Vagina (tissue), 2 donors: Measurements from ENCODE around the gene FANK1. TPM values are rescaled to one million over a fixed set of nuclear protein-coding genes. Genes with fewer than 3 reads are reported as not detected.
"Not testable (repeated sequence)": the region's sequence is repeated elsewhere in the genome, so short reads cannot be mapped to it uniquely, and the experiment has no call there.

Experiments
- DNase-seq, 2 donors: peaks; one replicate each; pipeline ENCODE4 v3.0.0-alpha.2; 2017; ENCODE audit errors: extremely low spot score in 2 of 2
- H3K27ac ChIP-seq: fragments of 200-600 bp; sonication (generic); one replicate; pipeline ENCODE4 v1.5.1; 2019
- H3K27me3 ChIP-seq: fragments of 200-600 bp; sonication (generic); one replicate; pipeline ENCODE4 v1.5.1; 2019
- H3K36me3 ChIP-seq, 2 donors: fragments of 200-600 bp; sonication (generic); one replicate each; pipeline ENCODE4 v1.5.1; 2017 to 2019
- H3K4me1 ChIP-seq: fragments of 200-600 bp; sonication (generic); one replicate; pipeline ENCODE4 v1.5.1; 2019
- H3K4me3 ChIP-seq, 2 donors: fragments of 200-600 bp; sonication (generic); 1 replicate in 1 of 2; 2 replicates in 1 of 2; pipeline ENCODE4 v1.5.1; 2016 to 2019
- H3K9me3 ChIP-seq: fragments of 200-600 bp; sonication (generic); one replicate; pipeline ENCODE4 v1.5.1; 2019
- POLR2A ChIP-seq, 2 donors: fragments of 450-650 bp; IDR thresholded peaks; one replicate each; pipeline ENCODE4 v1.6.1; 2017; ENCODE audit warnings: antibody characterized with exemption in 2 of 2, mild to moderate bottlenecking in 2 of 2, moderate library complexity in 2 of 2
- POLR2AphosphoS5 ChIP-seq, 2 donors: sonication (generic); formaldehyde crosslinking; IDR thresholded peaks; one replicate each; pipeline ENCODE4 v1.9.0; 2017; ENCODE audit warnings: antibody characterized with exemption in 2 of 2, mild to moderate bottlenecking in 2 of 2, low read depth in 1 of 2; ENCODE audit not compliant: insufficient read depth in 1 of 2
- intact Hi-C: fragments of 100-400 bp; cut with DNase I; formaldehyde crosslinking; loops from one replicate; pipeline ENCODE4 v1.15.1; 2023
- total RNA-seq: library from RNA; depleted of rRNA; stranded (reverse); fragments of >200 nt; gene quantifications from one replicate; pipeline ENCODE4 v1.2.3, GENCODE V29; 2016
- TF ChIP-seq, protein P1 (sequence below), 3 experiments: fragments of 450-650 bp in 2 of 3; fragments of 200-600 bp in 1 of 3; sonication (generic) in 1 of 3; IDR thresholded peaks; one replicate each; pipeline ENCODE4 v1.5.1; 2017 to 2019; ENCODE audit warnings: antibody characterized with exemption in 3 of 3, mild to moderate bottlenecking in 2 of 3, moderate library complexity in 2 of 3

FANK1 gene
- total RNA-seq, 1 donor from 2014 or later, result 6.6 TPM

GRCh38 chr10:126042354-126042753 is 146.0 kb downstream of the FANK1 start:
- Histone ChIP-seq H3K27me3 (no peaks in the 10 kb centered on the region), H3K9me3 (no peaks in the 10 kb centered on the region), H3K36me3 (no peaks in the 10 kb centered on the region), H3K4me1 (no peaks in the 10 kb centered on the region), H3K27ac (no peak overlapping the region), H3K4me3 (no peak overlapping the region)
- no peak for DNase-seq
- TF ChIP-seq POLR2AphosphoS5 (IDR thresholded peaks at IDR 0.05; ENCODE audit: insufficient read depth in 1 of 2, low read depth in 1 of 2), result no peak
- no peak for TF ChIP-seq POLR2A (IDR thresholded peaks at IDR 0.05)
- TF ChIP-seq, protein P1, sequence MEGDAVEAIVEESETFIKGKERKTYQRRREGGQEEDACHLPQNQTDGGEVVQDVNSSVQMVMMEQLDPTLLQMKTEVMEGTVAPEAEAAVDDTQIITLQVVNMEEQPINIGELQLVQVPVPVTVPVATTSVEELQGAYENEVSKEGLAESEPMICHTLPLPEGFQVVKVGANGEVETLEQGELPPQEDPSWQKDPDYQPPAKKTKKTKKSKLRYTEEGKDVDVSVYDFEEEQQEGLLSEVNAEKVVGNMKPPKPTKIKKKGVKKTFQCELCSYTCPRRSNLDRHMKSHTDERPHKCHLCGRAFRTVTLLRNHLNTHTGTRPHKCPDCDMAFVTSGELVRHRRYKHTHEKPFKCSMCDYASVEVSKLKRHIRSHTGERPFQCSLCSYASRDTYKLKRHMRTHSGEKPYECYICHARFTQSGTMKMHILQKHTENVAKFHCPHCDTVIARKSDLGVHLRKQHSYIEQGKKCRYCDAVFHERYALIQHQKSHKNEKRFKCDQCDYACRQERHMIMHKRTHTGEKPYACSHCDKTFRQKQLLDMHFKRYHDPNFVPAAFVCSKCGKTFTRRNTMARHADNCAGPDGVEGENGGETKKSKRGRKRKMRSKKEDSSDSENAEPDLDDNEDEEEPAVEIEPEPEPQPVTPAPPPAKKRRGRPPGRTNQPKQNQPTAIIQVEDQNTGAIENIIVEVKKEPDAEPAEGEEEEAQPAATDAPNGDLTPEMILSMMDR (IDR thresholded peaks at IDR 0.05), result no peak
- intact Hi-C loops, result no loop called here

DNA sequence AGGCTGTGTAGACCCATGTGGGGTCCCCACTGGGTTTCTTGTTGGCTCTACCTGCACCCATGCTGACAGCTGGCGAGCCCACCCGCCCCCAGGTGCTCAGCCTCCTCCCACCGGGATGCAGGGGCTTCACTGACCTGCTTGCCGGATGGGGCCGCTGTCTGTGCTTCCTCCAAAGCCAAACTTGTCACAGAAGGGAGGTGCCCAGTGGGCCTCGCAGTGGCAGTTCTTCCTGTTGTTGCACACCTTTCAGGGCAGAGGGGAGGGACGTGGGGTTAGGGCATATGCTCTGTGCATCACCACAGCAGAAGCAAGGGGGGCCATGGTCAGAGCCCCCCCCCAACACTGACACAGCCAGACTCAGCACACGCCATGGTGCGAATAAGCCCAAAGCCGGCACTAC is 146.5 kb downstream of the FANK1 start:
- no peaks in the 10 kb centered on the region for H3K9me3 ChIP-seq
- no peak for DNase-seq
- TF ChIP-seq POLR2A (IDR thresholded peaks at IDR 0.05) (no peak), POLR2AphosphoS5 (IDR thresholded peaks at IDR 0.05; ENCODE audit: insufficient read depth in 1 of 2, low read depth in 1 of 2) (no peak)
- TF ChIP-seq, protein P1 (IDR thresholded peaks at IDR 0.05), result no peak
- no peaks in the 10 kb centered on the region for H3K36me3 ChIP-seq
- H3K4me1 ChIP-seq, result no peaks in the 10 kb centered on the region
- no peak overlapping the region for H3K4me3 ChIP-seq
- no peaks in the 10 kb centered on the region for H3K27me3 ChIP-seq
- H3K27ac ChIP-seq, result no peak overlapping the region
- intact Hi-C loops, result no loop called here

DNA sequence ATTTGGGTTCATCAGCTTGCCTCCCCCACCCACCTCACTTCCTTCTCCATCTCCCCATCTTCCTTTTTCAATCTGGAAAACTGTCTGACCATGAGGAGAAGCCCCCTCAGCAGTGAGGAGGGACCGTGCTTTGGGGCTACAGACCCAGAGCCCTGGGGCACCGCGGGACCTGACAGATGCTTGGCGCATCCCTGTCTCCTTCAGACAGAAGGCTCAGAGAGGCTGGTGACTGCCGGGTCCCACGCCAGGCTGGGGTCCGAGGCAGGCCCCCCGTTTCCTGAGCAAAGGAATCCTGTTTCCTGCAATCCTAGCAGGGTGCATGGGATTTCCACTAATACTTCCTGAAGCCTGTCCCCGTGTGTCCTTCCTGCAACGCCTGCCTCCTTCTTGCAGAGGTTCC is 147.0 kb downstream of the FANK1 start:
- intact Hi-C loops, result no loop called here
- Histone ChIP-seq H3K9me3 (no peaks in the 10 kb centered on the region), H3K4me1 (no peaks in the 10 kb centered on the region), H3K27me3 (no peaks in the 10 kb centered on the region), H3K36me3 (no peaks in the 10 kb centered on the region), H3K4me3 (no peak overlapping the region), H3K27ac (no peak overlapping the region)
- no peak for DNase-seq
- no peak for TF ChIP-seq POLR2A (IDR thresholded peaks at IDR 0.05)
- TF ChIP-seq POLR2AphosphoS5 (IDR thresholded peaks at IDR 0.05; ENCODE audit: insufficient read depth in 1 of 2, low read depth in 1 of 2), result no peak
- TF ChIP-seq, protein P1 (IDR thresholded peaks at IDR 0.05), result no peak

- no peaks in the 10 kb centered on the region for H3K27me3 ChIP-seq
- intact Hi-C loops, result no loop called here
- TF ChIP-seq POLR2AphosphoS5 (IDR thresholded peaks at IDR 0.05; ENCODE audit: insufficient read depth in 1 of 2, low read depth in 1 of 2) (no peak), POLR2A (IDR thresholded peaks at IDR 0.05) (no peak)
- TF ChIP-seq, protein P1 (IDR thresholded peaks at IDR 0.05), result no peak
- H3K9me3 ChIP-seq, result no peaks in the 10 kb centered on the region
- H3K4me3 ChIP-seq, result no peak overlapping the region
- no peak for DNase-seq
- no peaks in the 10 kb centered on the region for H3K4me1 ChIP-seq
- no peak overlapping the region for H3K27ac ChIP-seq
- H3K36me3 ChIP-seq, result no peaks in the 10 kb centered on the region
Measured at GRCh38 chr10:126045861-126046260, 149.5 kb downstream of the FANK1 start.

GRCh38 chr10:126046831-126047230 is 150.5 kb downstream of the FANK1 start:
- H3K9me3 ChIP-seq, result no peaks in the 10 kb centered on the region

DNA sequence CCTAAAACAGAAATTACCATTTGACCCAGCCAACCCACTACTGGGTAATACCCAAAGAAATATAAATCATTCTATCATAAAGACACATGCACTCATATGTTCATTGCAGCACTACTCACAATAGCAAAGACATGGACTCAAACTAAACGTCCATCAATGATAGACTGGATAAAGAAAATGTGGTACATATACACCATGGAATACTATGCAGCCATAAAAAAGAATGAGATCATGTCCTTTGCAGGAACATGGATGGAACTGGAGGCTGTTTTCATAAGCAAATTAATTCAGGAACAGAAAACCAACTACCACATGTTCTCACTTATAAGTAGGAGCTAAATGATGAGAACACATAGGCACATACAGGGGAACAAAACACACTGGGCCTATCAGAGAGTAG is 151.4 kb downstream of the FANK1 start:
- H3K4me1 ChIP-seq, intact Hi-C loops: not testable (repeated sequence)

More at GRCh38 chr10:126046831-126047230, 150.5 kb downstream of the FANK1 start:
- no peak for DNase-seq
- H3K27me3 ChIP-seq, result no peaks in the 10 kb centered on the region
- no peak overlapping the region for H3K27ac ChIP-seq
- no peak overlapping the region for H3K4me3 ChIP-seq
- intact Hi-C loops, result no loop called here
- H3K36me3 ChIP-seq, result no peaks in the 10 kb centered on the region
- no peaks in the 10 kb centered on the region for H3K4me1 ChIP-seq
- no peak for TF ChIP-seq POLR2AphosphoS5 (IDR thresholded peaks at IDR 0.05; ENCODE audit: insufficient read depth in 1 of 2, low read depth in 1 of 2)
- TF ChIP-seq POLR2A (IDR thresholded peaks at IDR 0.05), result no peak
- TF ChIP-seq, protein P1 (IDR thresholded peaks at IDR 0.05), result no peak

More for the DNA sequence above, 151.4 kb downstream of the FANK1 start:
- not testable (repeated sequence) for DNase-seq, H3K27me3 ChIP-seq, H3K27ac ChIP-seq, H3K4me3 ChIP-seq, H3K9me3 ChIP-seq, H3K36me3 ChIP-seq
